IMR-90 (cell line): ENCODE results near the gene TBXAS1. TPM values are rescaled to one million over a fixed set of nuclear protein-coding genes. Genes with fewer than 3 reads are reported as not detected.
A peak's percentile ranks its signal among the peaks of the same experiment; 100 is the strongest.

Experiments used
- ATAC-seq: fragments of 200-7000 bp; cut with Tn5 transposase; 2 replicates; pipeline ENCODE4 v1.9.1; 2020; ENCODE audit warnings: low read depth, mild to moderate bottlenecking, moderate library complexity
- BruUV-seq: library from RNA; stranded (reverse); fragments of 400-500 nt; replicated peaks from 2 replicates; lab custom pipeline; 2021; lab: Mats Ljungman, UMichigan
- CTCF ChIA-PET: fragments of 300-600 bp; formaldehyde crosslinking; extraction: SDS; loops from one replicate; lab custom pipeline; 2021; ENCODE audit warnings: antibody characterized with exemption; lab: Yijun Ruan, JAX
- POLR2A ChIA-PET: fragments of 300-600 bp; sonication (Branson Sonifier 250); formaldehyde crosslinking; loops from one replicate; lab custom pipeline; 2022; ENCODE audit warnings: antibody characterized with exemption; ENCODE audit not compliant: unreplicated experiment; lab: Charles Lee
- DNase-seq: peaks from one replicate; pipeline ENCODE4 v3.0.0; 2013
- H2AFZ ChIP-seq: replicated peaks from 2 replicates; pipeline ENCODE3; 2013; ENCODE audit warnings: low read length, mild to moderate bottlenecking; ENCODE audit not compliant: poor library complexity
- H2AK5ac ChIP-seq: 2 replicates; pipeline ENCODE4 v1.6.1; 2013; ENCODE audit warnings: low read depth, low read length, inconsistent platforms
- H2AK9ac ChIP-seq: replicated peaks from 2 replicates; pipeline ENCODE3; 2013; ENCODE audit warnings: mild to moderate bottlenecking, low read depth, low read length, moderate library complexity; ENCODE audit not compliant: poor library complexity
- H2BK120ac ChIP-seq: 2 replicates; pipeline ENCODE4 v1.6.1; 2013; ENCODE audit warnings: low read depth, low read length, inconsistent platforms
- H2BK15ac ChIP-seq: 3 replicates; pipeline ENCODE4 v1.6.1; 2013; ENCODE audit warnings: low read depth, low read length, inconsistent platforms
- H2BK20ac ChIP-seq: 2 replicates; pipeline ENCODE4 v1.6.1; 2013; ENCODE audit warnings: low read depth, mild to moderate bottlenecking, inconsistent platforms, low read length, moderate library complexity
- H2BK5ac ChIP-seq: 2 replicates; pipeline ENCODE4 v1.6.1; 2013; ENCODE audit warnings: mild to moderate bottlenecking, low read depth, low read length, inconsistent platforms; ENCODE audit not compliant: poor library complexity, severe bottlenecking
- H3K14ac ChIP-seq: replicated peaks from 2 replicates; pipeline ENCODE4 v1.6.1; 2013; ENCODE audit warnings: low read depth, low read length, inconsistent platforms
- H3K18ac ChIP-seq: 2 replicates; pipeline ENCODE4 v1.6.1; 2013; ENCODE audit warnings: low read depth, low read length, control low read depth
- H3K23ac ChIP-seq: 2 replicates; pipeline ENCODE4 v1.6.1; 2013; ENCODE audit warnings: low read depth, low read length, inconsistent platforms
- H3K27ac ChIP-seq: 2 replicates; pipeline ENCODE4 v1.5.1; 2013; ENCODE audit warnings: mild to moderate bottlenecking, control low read depth, low read length; ENCODE audit not compliant: insufficient read depth
- H3K27me3 ChIP-seq: 2 replicates; pipeline ENCODE4 v1.6.1; 2013; ENCODE audit warnings: low read length; ENCODE audit not compliant: control insufficient read depth, insufficient read depth
- H3K36me3 ChIP-seq: 2 replicates; pipeline ENCODE4 v1.6.1; 2013; ENCODE audit warnings: low read length, mixed read lengths; ENCODE audit not compliant: control insufficient read depth, insufficient read depth
- H3K4ac ChIP-seq: 2 replicates; pipeline ENCODE4 v1.6.1; 2013; ENCODE audit warnings: low read depth, low read length, inconsistent platforms
- H3K4me1 ChIP-seq: 2 replicates; pipeline ENCODE4 v1.6.1; 2013; ENCODE audit warnings: low read length, mixed read lengths; ENCODE audit not compliant: control insufficient read depth, insufficient read depth
- H3K4me2 ChIP-seq: 2 replicates; pipeline ENCODE4 v1.6.1; 2013; ENCODE audit warnings: low read depth, mild to moderate bottlenecking, control low read depth, low read length, moderate library complexity
- H3K4me3 ChIP-seq: 2 replicates; pipeline ENCODE4 v1.5.1; 2013; ENCODE audit warnings: low read depth, mild to moderate bottlenecking, control low read depth, low read length, moderate library complexity; ENCODE audit not compliant: insufficient read depth
- H3K56ac ChIP-seq: 2 replicates; pipeline ENCODE4 v1.6.1; 2013; ENCODE audit warnings: low read length, inconsistent platforms; ENCODE audit not compliant: insufficient read depth; ENCODE audit errors: extremely low read depth
- H3K79me1 ChIP-seq, 2 experiments: 2 replicates each; pipeline ENCODE4 v1.6.1; 2013; ENCODE audit warnings: low read length in 2 of 2, inconsistent platforms in 1 of 2, low read depth in 1 of 2
- H3K9ac ChIP-seq: 2 replicates; pipeline ENCODE4 v1.6.1; 2013; ENCODE audit warnings: low read depth, low read length, control low read depth
- H3K9me1 ChIP-seq: 2 replicates; pipeline ENCODE4 v1.6.1; 2013; ENCODE audit warnings: low read length, inconsistent platforms; ENCODE audit not compliant: insufficient read depth
- H3K9me3 ChIP-seq: 2 replicates; pipeline ENCODE4 v1.6.1; 2013; ENCODE audit warnings: low read length; ENCODE audit not compliant: control insufficient read depth, insufficient read depth
- H4K20me1 ChIP-seq: 2 replicates; pipeline ENCODE4 v1.6.1; 2013; ENCODE audit warnings: low read length, inconsistent platforms; ENCODE audit not compliant: insufficient read depth
- H4K5ac ChIP-seq: 2 replicates; pipeline ENCODE4 v1.6.1; 2013; ENCODE audit warnings: mild to moderate bottlenecking, low read depth, low read length, control low read depth
- H4K8ac ChIP-seq, 2 experiments: 2 replicates each; pipeline ENCODE4 v1.6.1; 2013; ENCODE audit warnings: low read depth in 2 of 2, low read length in 2 of 2, control low read depth in 1 of 2, inconsistent platforms in 1 of 2
- H4K91ac ChIP-seq: 2 replicates; pipeline ENCODE4 v1.6.1; 2013; ENCODE audit warnings: low read depth, low read length, inconsistent platforms; ENCODE audit not compliant: insufficient read depth
- BHLHE40 ChIP-seq: fragments of 150-350 bp; IDR thresholded peaks from 2 replicates; pipeline ENCODE4 v1.6.1; 2016; ENCODE audit warnings: mild to moderate bottlenecking, low read depth, low read length
- CEBPB ChIP-seq: IDR thresholded peaks from 2 replicates; pipeline ENCODE4 v1.6.1; 2012; ENCODE audit warnings: low read depth, low read length, improper control_type of control experiment
- ELK1 ChIP-seq: fragments of 150-350 bp; IDR thresholded peaks from 2 replicates; pipeline ENCODE4 v1.6.1; 2016; ENCODE audit warnings: low read depth, mild to moderate bottlenecking, low read length, moderate library complexity, borderline replicate concordance
- MXI1 ChIP-seq: IDR thresholded peaks from 2 replicates; pipeline ENCODE4 v1.6.1; 2012; ENCODE audit warnings: low read depth, mild to moderate bottlenecking, low read length, moderate library complexity, borderline replicate concordance
- NFE2L2 ChIP-seq: fragments of 150-350 bp; IDR thresholded peaks from 2 replicates; pipeline ENCODE4 v1.6.1; 2016; ENCODE audit warnings: low read depth, mild to moderate bottlenecking, low read length
- POLR2A ChIP-seq: IDR thresholded peaks from 2 replicates; pipeline ENCODE4 v1.6.1; 2012; ENCODE audit warnings: mild to moderate bottlenecking, low read depth, low read length
- RFX5 ChIP-seq: IDR thresholded peaks from 2 replicates; pipeline ENCODE4 v1.8.0; 2012; ENCODE audit warnings: low read depth, mild to moderate bottlenecking, low read length, moderate library complexity
- WGBS, 2 experiments: methylation state at CpG; one replicate each; pipeline versions ENCODE4 v1.1.5 to v1.1.7; 2013; ENCODE audit warnings: missing lambda C conversion rate in 2 of 2; ENCODE audit not compliant: insufficient read length in 1 of 2; ENCODE audit errors: extremely low coverage in 2 of 2; 5-methylcytosine and 5-hydroxymethylcytosine counted together
- dilution Hi-C: fragments of 300-500 bp; cut with HindIII; formaldehyde crosslinking; loops from one replicate; pipeline ENCODE4 v1.14.3; 2018; ENCODE audit warnings: low sequenced_read_pairs; ENCODE audit not compliant: unreplicated experiment
- in situ Hi-C: fragments of 300-500 bp; cut with MboI; formaldehyde crosslinking; loops from 3 replicates; pipeline ENCODE4 v1.14.3; 2019; ENCODE audit warnings: low sequenced_read_pairs, inconsistent platforms, mixed read lengths
- intact Hi-C: fragments of 100-400 bp; cut with micrococcal nuclease; formaldehyde crosslinking; loops from 2 replicates; pipeline ENCODE4 v1.10.0; 2022
- polyA plus RNA-seq, 3 experiments: library from polyadenylated mRNA; depleted of rRNA; stranded (reverse); fragments of >200 nt; gene quantifications; 2 replicates each; pipeline ENCODE4 v1.2.3, GENCODE V29; 2012; ENCODE audit warnings: low replicate concordance in 1 of 3
- total RNA-seq: library from RNA; depleted of rRNA; stranded (reverse); fragments of >200 nt; gene quantifications from 2 replicates; pipeline ENCODE4 v1.2.3, GENCODE V29; 2012

TBXAS1 gene
- total and polyA plus RNA-seq, 2 of the 4 experiments (the other 2 are of a cell fraction): 5.9 to 10.8 TPM

DNA sequence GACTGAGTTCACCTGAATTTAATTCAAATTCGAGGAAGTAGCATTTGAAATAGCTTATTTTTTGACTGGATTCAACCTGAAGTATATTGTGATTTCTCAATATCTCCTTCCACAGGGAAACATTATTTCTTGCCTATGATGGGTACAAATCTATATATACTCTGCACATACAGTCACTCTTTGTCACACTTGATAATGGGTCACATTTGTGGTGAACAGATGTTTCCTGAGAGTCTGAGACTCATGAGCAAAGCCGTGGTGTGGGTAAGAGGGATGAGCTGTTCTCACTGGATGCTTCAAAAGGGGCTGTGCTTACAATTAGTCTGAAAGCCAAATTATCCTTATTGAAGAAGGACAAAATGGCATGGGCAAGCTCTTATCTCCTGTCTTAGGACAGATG lies 18.0 kb upstream of the TBXAS1 start:
- Histone ChIP-seq H3K9me3 (peaks cover 4% of the 10 kb centered on the region; the same call in 1 of the 2 replicates), H4K91ac (no peak overlapping the region), H3K56ac (no peak overlapping the region), H3K4ac (peak overlapping the region; percentile 13; the same call in 1 of the 2 replicates), H2BK5ac (no peak overlapping the region), H3K4me3 (no peak overlapping the region), H3K23ac (no peak overlapping the region; the same call in 1 of the 2 replicates), H2BK120ac (peak overlapping the region; percentile 26; the same call in 1 of the 2 replicates), H2BK20ac (peak overlapping the region; percentile 61; the same call in 1 of the 2 replicates), H2AK5ac (no peak overlapping the region), H3K9ac (no peak overlapping the region), H2AFZ (no peak overlapping the region), H4K8ac (0 out of 4 replicates have a peak overlapping the region, but pooled peaks of 1 of the 2 experiments have one; percentile 14), H3K4me1 (peaks cover 9% of the 10 kb centered on the region), H3K79me1 (no peaks in the 10 kb centered on the region), H3K4me2 (no peak overlapping the region; the same call in 1 of the 2 replicates), H3K9me1 (0 out of 2 replicates have a peak, but pooled peaks cover 6% of the 10 kb centered on the region), H3K14ac (no peak overlapping the region), H3K27me3 (no peaks in the 10 kb centered on the region; the same call in 1 of the 2 replicates), H3K27ac (peak overlapping the region; percentile 4; the same call in 1 of the 2 replicates), H4K20me1 (no peaks in the 10 kb centered on the region), H3K36me3 (no peaks in the 10 kb centered on the region), H2AK9ac (no peak overlapping the region), H4K5ac (peak overlapping the region; percentile 3), H3K18ac (peak overlapping the region; percentile 83), H2BK15ac (no peak overlapping the region)
- intact Hi-C loops (no loop called here), dilution Hi-C loops (no loop called here), in situ Hi-C loops (no loop called here)
- TF ChIP-seq ELK1 (no peak), NFE2L2 (no peak), CEBPB (peak; percentile 58; the same call in 1 of the 2 replicates), POLR2A (no peak), BHLHE40 (no peak), MXI1 (no peak), RFX5 (no peak)
- CTCF ChIA-PET: interaction anchor here (1.1 to 1.5 kb wide), 4 partner anchors 19 to 190 kb away, joined by 3 to 4 read pairs (median 3); no protein-coding TSS in a partner anchor
- POLR2A ChIA-PET: no interaction called here
- no CpG with 5 or more reads among the region's 2 CpGs for WGBS, 2 experiments
- BruUV-seq: no TSS peak
- ATAC-seq (peak; percentile 64; the same call in 1 of the 2 replicates), DNase-seq (peak; percentile 69)
